ENCODE measurements around the gene CD300LB. TPM values are rescaled to one million over a fixed set of nuclear protein-coding genes. Genes with fewer than 3 reads are reported as not detected.

Gene CD300LB
- 0.38 and 0.47 TPM in 2 replicates for total RNA-seq (2013; cell fraction: nucleolus; rRNA removed)
- total RNA-seq (2014; rRNA removed): 0.38 and 0.56 TPM in 2 replicates
- 0.14 and 0.27 TPM in 2 replicates for total RNA-seq (2014; rRNA removed; fragmentation: Illumina TruSeq; extraction: Trizol)
- total RNA-seq (2021): 0.08 and 0.23 TPM in 2 replicates
- polyA plus RNA-seq (2011; ENCODE audit: low read depth): 0.10 TPM
- polyA plus RNA-seq (2011; rRNA removed): 0.56 and 0.57 TPM in 2 replicates
- 0.90 and 1.0 TPM in 2 replicates for polyA plus RNA-seq (2011; cell fraction: cytosol; rRNA removed)
- 0.41 and 0.60 TPM in 2 replicates for polyA plus RNA-seq (2011; cell fraction: nucleus; rRNA removed)
- 0.29 and 0.30 TPM in 2 replicates for polyA plus RNA-seq (2012)
- polyA plus RNA-seq (2014; fragmentation: Illumina TruSeq; extraction: Trizol): 0.17 and 0.24 TPM in 2 replicates
- polyA plus RNA-seq (2014; fragmentation: Nextera tagmentation; extraction: Ambion mirVana): not detected
- 0.08 and 0.15 TPM in 2 replicates for polyA plus RNA-seq (2014; rRNA removed)
- not detected for polyA plus RNA-seq (2016; fragmentation: Nextera tagmentation; extraction: Ambion mirVana)
- 0.57 and 0.59 TPM in 2 replicates for polyA minus RNA-seq (2011; rRNA and poly(A)+ RNA removed)
- polyA minus RNA-seq (2011; cell fraction: cytosol; rRNA and poly(A)+ RNA removed): not detected in 2 replicates
- polyA minus RNA-seq (2011; cell fraction: nucleus; rRNA and poly(A)+ RNA removed): 0.24 and 0.29 TPM in 2 replicates
- Bru-seq, nascent RNA: percentile 20 among the genes with signal in this experiment
- percentile 13 among the genes with signal in this experiment for BruChase-seq, experiment 1, labeled RNA remaining after a 6-hour chase
- percentile 19 among the genes with signal in this experiment for BruChase-seq, experiment 2, labeled RNA remaining after a 2-hour chase
- long read RNA-seq, experiment 1, partial matches to known transcripts: 0 of 1 reads
- long read RNA-seq, experiment 1, other reads (novel, unspliced or antisense): 0 of 1 reads
- long read RNA-seq, experiment 2: 0 reads

DNA sequence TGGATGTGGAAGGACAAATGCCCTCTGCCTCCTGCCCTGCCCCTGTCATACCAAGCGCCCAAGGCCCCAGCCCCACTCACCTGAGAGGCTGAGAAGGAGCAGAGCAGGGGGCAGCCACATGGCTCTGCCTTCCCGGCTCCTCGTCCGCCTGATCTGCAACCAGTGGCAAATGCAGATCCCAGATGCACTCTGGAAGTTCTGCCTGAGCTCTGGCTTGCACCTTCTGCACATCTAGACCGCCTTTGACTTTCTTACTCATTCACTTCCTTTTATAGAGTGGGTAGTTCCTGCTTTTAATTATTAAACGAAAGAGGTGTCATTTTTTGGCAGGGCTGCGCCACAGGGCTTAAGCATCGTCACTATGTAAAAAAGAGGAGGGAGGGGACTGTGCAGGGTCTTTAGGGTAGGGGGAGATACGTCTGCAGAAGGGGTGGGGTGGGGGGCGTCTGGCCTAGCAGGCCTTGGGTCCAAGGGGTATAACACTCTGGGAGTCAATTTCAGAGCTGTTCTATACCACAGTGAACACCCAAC is at the start of gene CD300LB:
TSS of gene CD300LB (minus strand) at position 245 of the 531 bp plus-strand sequence. CDS start at position 120, 125 bp downstream.
- DNase-seq (ENCODE audit: low read depth, low spot score): no peak
- H2AFZ ChIP-seq (ENCODE audit: control insufficient read depth, low read depth, low read length): no peak within 1 kb of the TSS; the same call in 1 of the 2 replicates
- POLR2A ChIA-PET: interaction anchor here (1.0 to 1.3 kb wide), 4 partner anchors 9 to 62 kb away, joined by 3 to 5 read pairs (median 4); no protein-coding TSS in a partner anchor
- intact Hi-C loops (cut with micrococcal nuclease; ENCODE audit: unreplicated experiment): loop anchor here (5.0 kb wide), 1 partner anchor 229 kb away; no protein-coding TSS in a partner anchor
- ATAC-seq: peak; percentile 55
- SMC1A ChIA-PET (ENCODE audit: uncharacterized antibody, unreplicated experiment): interaction anchor here (1.3 to 7.5 kb wide), 11 partner anchors 9 to 163 kb away, joined by 3 to 45 read pairs (median 14); partner anchors contain the start of gene GPR142
- RAD21 ChIA-PET (ENCODE audit: unreplicated experiment): interaction anchor here (0.6 to 3.7 kb wide), 17 partner anchors 18 to 355 kb away, joined by 3 to 45 read pairs (median 5); partner anchors contain the start of gene GPR142
- CTCF ChIA-PET: interaction anchor here (0.7 to 5.8 kb wide), 24 partner anchors 11 to 328 kb away, joined by 3 to 68 read pairs (median 7); partner anchors contain the start of genes GPR142 and RPL38
- no peaks in the 10 kb centered on the region for H3K79me2 ChIP-seq (ENCODE audit: control insufficient read depth, insufficient read depth, low read length)
- H3K9me3 ChIP-seq (replicated peaks; ENCODE audit: control insufficient read depth, insufficient read depth, low read length): no peaks in the 10 kb centered on the region; the same call in 2 of the 3 replicates
- peaks cover 7% of the 10 kb centered on the region for H3K4me1 ChIP-seq (ENCODE audit: control insufficient read depth, insufficient read depth, low read length)
- H3K4me2 ChIP-seq (ENCODE audit: control insufficient read depth, insufficient read depth): no peak within 1 kb of the TSS
- in situ Hi-C loops (cut with MboI): no loop called here
- WGBS (ENCODE audit: insufficient coverage, insufficient replicate concordance, low lambda C conversion rate, missing lambda C conversion rate): 30% methylated on average over 10 of the region's 10 CpGs
- no peak within 1 kb of the TSS for H3K27ac ChIP-seq (ENCODE audit: control insufficient read depth, insufficient read depth)
- FAIRE-seq: no peak
- H3K36me3 ChIP-seq (ENCODE audit: control insufficient read depth in 2 of 2, insufficient read depth in 2 of 2, low read length in 1 of 2): no peaks in the 10 kb centered on the region
- no peak for TF ChIP-seq EZH2 (IDR thresholded peaks at IDR 0.05; ENCODE audit: borderline replicate concordance, control insufficient read depth, low read depth, low read length)
- TF ChIP-seq CBFB (IDR thresholded peaks at IDR 0.05; ENCODE audit: low read depth): no peak
- no peak for TF ChIP-seq ZNF24 (IDR thresholded peaks at IDR 0.05)
- TF ChIP-seq CHD2 (IDR thresholded peaks at IDR 0.05; ENCODE audit: borderline replicate concordance, low read depth, low read length): no peak
- TF ChIP-seq IKZF1 (conservative IDR thresholded peaks at IDR 0.05): peak; percentile 60
- TF ChIP-seq, protein P1, sequence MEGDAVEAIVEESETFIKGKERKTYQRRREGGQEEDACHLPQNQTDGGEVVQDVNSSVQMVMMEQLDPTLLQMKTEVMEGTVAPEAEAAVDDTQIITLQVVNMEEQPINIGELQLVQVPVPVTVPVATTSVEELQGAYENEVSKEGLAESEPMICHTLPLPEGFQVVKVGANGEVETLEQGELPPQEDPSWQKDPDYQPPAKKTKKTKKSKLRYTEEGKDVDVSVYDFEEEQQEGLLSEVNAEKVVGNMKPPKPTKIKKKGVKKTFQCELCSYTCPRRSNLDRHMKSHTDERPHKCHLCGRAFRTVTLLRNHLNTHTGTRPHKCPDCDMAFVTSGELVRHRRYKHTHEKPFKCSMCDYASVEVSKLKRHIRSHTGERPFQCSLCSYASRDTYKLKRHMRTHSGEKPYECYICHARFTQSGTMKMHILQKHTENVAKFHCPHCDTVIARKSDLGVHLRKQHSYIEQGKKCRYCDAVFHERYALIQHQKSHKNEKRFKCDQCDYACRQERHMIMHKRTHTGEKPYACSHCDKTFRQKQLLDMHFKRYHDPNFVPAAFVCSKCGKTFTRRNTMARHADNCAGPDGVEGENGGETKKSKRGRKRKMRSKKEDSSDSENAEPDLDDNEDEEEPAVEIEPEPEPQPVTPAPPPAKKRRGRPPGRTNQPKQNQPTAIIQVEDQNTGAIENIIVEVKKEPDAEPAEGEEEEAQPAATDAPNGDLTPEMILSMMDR (IDR thresholded peaks at IDR 0.05 in 2 of 3, conservative IDR thresholded peaks at IDR 0.05 in 1 of 3; ENCODE audit: control insufficient read depth in 2 of 3, extremely low read depth in 1 of 3, insufficient read depth in 1 of 3, low read depth in 3 of 3, low read length in 3 of 3): no peak
- no TSS peak for BruUV-seq (replicated peaks)
- no peak within 1 kb of the TSS for H3K9ac ChIP-seq (ENCODE audit: control insufficient read depth, insufficient read depth, low read length)
- no peak within 1 kb of the TSS for H3K4me3 ChIP-seq
- H4K20me1 ChIP-seq (ENCODE audit: control insufficient read depth, insufficient read depth): no peaks in the 10 kb centered on the region
- H3K27me3 ChIP-seq (replicated peaks in 1 of 2; ENCODE audit: control insufficient read depth in 2 of 2, insufficient read depth in 2 of 2, low read length in 1 of 2): peaks cover 0 to 1% of the 10 kb centered on the region in 2 experiments; a peak in 1 of 4 replicates

Data from GM12878 (cell line).